GM12878 (cell line): ENCODE results near the gene PLET1. TPM values are rescaled to one million over a fixed set of nuclear protein-coding genes. Genes with fewer than 3 reads are reported as not detected.

ENCODE experiments used
- BCL3 ChIP-seq: IDR thresholded peaks from 2 replicates; pipeline ENCODE4 v1.6.1; 2011; ENCODE audit warnings: borderline replicate concordance, low read depth, mild to moderate bottlenecking, moderate library complexity, low read length; ENCODE audit not compliant: insufficient read depth, poor library complexity, severe bottlenecking
- CEBPZ ChIP-seq: fragments of 150-350 bp; IDR thresholded peaks from 2 replicates; pipeline ENCODE4 v1.6.1; 2016; ENCODE audit warnings: low read depth, low read length
- CHD4 ChIP-seq: fragments of 200-600 bp; sonication (generic); IDR thresholded peaks from 2 replicates; pipeline ENCODE4 v1.6.1; 2016; ENCODE audit warnings: mild to moderate bottlenecking
- DPF2 ChIP-seq: fragments of 450-650 bp; IDR thresholded peaks from 2 replicates; pipeline ENCODE4 v1.6.1; 2017; ENCODE audit warnings: mild to moderate bottlenecking
- EGR1 ChIP-seq, 2 experiments: IDR thresholded peaks; 1 replicate in 1 of 2; 2 replicates in 1 of 2; pipeline ENCODE4 v1.6.1; 2011 to 2012; ENCODE audit warnings: low read depth in 2 of 2, low read length in 2 of 2, borderline replicate concordance in 1 of 2, mild to moderate bottlenecking in 1 of 2, moderate library complexity in 1 of 2
- ELK1 ChIP-seq: IDR thresholded peaks from 2 replicates; pipeline ENCODE4 v1.6.1; 2012; ENCODE audit warnings: low read depth, low read length, improper control_type of control experiment
- FOXM1 ChIP-seq: IDR thresholded peaks from 2 replicates; pipeline ENCODE4 v1.6.1; 2012; ENCODE audit warnings: low read depth, mild to moderate bottlenecking, inconsistent platforms, low read length, moderate library complexity
- GABPA ChIP-seq: IDR thresholded peaks from 2 replicates; pipeline ENCODE4 v1.6.1; 2014; ENCODE audit warnings: antibody characterized with exemption, low read depth, mild to moderate bottlenecking, inconsistent platforms
- IRF5 ChIP-seq: fragments of 450-650 bp; IDR thresholded peaks from 2 replicates; pipeline ENCODE4 v1.6.1; 2017; ENCODE audit warnings: borderline replicate concordance
- MEF2A ChIP-seq: IDR thresholded peaks from 2 replicates; pipeline ENCODE4 v1.6.1; 2011; ENCODE audit warnings: low read depth, mild to moderate bottlenecking, low read length, moderate library complexity; ENCODE audit not compliant: insufficient read depth
- NR2C1 ChIP-seq: fragments of 450-650 bp; IDR thresholded peaks from 2 replicates; pipeline ENCODE4 v1.6.1; 2017; ENCODE audit warnings: antibody characterized with exemption, mild to moderate bottlenecking, moderate library complexity
- NRF1 ChIP-seq: conservative IDR thresholded peaks from 2 replicates; pipeline ENCODE4 v1.6.1; 2011; ENCODE audit warnings: mild to moderate bottlenecking, low read depth, low read length, improper control_type of control experiment
- RAD51 ChIP-seq: fragments of 450-650 bp; IDR thresholded peaks from 2 replicates; pipeline ENCODE4 v1.6.1; 2016; ENCODE audit warnings: moderate library complexity, mild to moderate bottlenecking, inconsistent platforms
- RBBP5 ChIP-seq: fragments of 200-600 bp; sonication (generic); conservative IDR thresholded peaks from 2 replicates; pipeline ENCODE4 v1.6.1; 2016
- SIX5 ChIP-seq: IDR thresholded peaks from 2 replicates; pipeline ENCODE4 v1.6.1; 2011; ENCODE audit warnings: mild to moderate bottlenecking, low read depth, low read length, moderate library complexity; ENCODE audit not compliant: severe bottlenecking
- SMC3 ChIP-seq: IDR thresholded peaks from 2 replicates; pipeline ENCODE4 v1.6.1; 2011; ENCODE audit warnings: low read length, improper control_type of control experiment, borderline replicate concordance
- SP1 ChIP-seq: IDR thresholded peaks from one replicate; pipeline ENCODE4 v1.6.1; 2011; ENCODE audit warnings: low read depth, low read length
- SPI1 ChIP-seq: IDR thresholded peaks from 2 replicates; pipeline ENCODE4 v1.6.1; 2011; ENCODE audit warnings: low read depth, mild to moderate bottlenecking, low read length, moderate library complexity, borderline replicate concordance; ENCODE audit not compliant: insufficient read depth
- SRF ChIP-seq, 2 experiments: IDR thresholded peaks; 2 replicates each; pipeline ENCODE4 v1.6.1; 2011; ENCODE audit warnings: low read depth in 2 of 2, low read length in 2 of 2, mild to moderate bottlenecking in 1 of 2, moderate library complexity in 1 of 2
- YY1 ChIP-seq: IDR thresholded peaks from 2 replicates; pipeline ENCODE4 v1.6.1; 2011; ENCODE audit warnings: low read depth, mild to moderate bottlenecking, low read length
- ZNF24 ChIP-seq: fragments of 450-650 bp; IDR thresholded peaks from 2 replicates; pipeline ENCODE4 v1.6.1; 2017; ENCODE audit warnings: antibody characterized with exemption, mild to moderate bottlenecking
- ZZZ3 ChIP-seq: IDR thresholded peaks from 2 replicates; pipeline ENCODE4 v1.6.1; 2011; ENCODE audit warnings: low read depth; ENCODE audit not compliant: control insufficient read depth, insufficient read length
- polyA plus RNA-seq, 11 experiments: library from polyadenylated mRNA; depleted of rRNA in 4 of 11; unstranded in 6 of 11; stranded (reverse) in 5 of 11; fragments of >200 nt; fragmentation: Nextera tagmentation in 4 of 11; fragmentation: Illumina TruSeq in 1 of 11; extraction: Ambion mirVana in 4 of 11; extraction: Trizol in 1 of 11; gene quantifications; 1 replicate in 1 of 11; 2 replicates in 10 of 11; pipeline versions ENCODE4 v1.2.1 to v1.2.3, GENCODE V29; 2011 to 2016; ENCODE audit warnings: inconsistent platforms in 2 of 11, missing spikeins in 2 of 11, low read depth in 1 of 11
- total RNA-seq, 4 experiments: library from RNA; depleted of rRNA in 3 of 4; stranded (reverse); fragments of >200 nt in 3 of 4; fragmentation: Illumina TruSeq in 1 of 4; extraction: Trizol in 1 of 4; gene quantifications; 2 replicates each; pipeline versions ENCODE4 v1.2.1 to v1.2.3, GENCODE V29; 2013 to 2021

Gene PLET1
- total and polyA plus RNA-seq, 10 of the 15 experiments (the other 5 are each of a cell fraction or from before 2014, with no cell fraction given) = not detected

- TF ChIP-seq CEBPZ (no peak), MEF2A (no peak), RAD51 (no peak), BCL3 (peak; percentile 35), RBBP5 (no peak), SP1 (no peak), NR2C1 (no peak), ZNF24 (no peak), CHD4 (no peak), GABPA (0 out of 2 replicates have a peak, but pooled peaks have one; percentile 17), SIX5 (no peak), NRF1 (peak; percentile 73), SRF (IDR thresholded peaks at IDR 0.05; ENCODE audit: low read depth in 2 of 2, low read length in 2 of 2) (peak; percentile 51 to 70; a peak in 2 of 4 replicates), SMC3 (no peak), ELK1 (peak; percentile 70; the same call in 1 of the 2 replicates), YY1 (0 out of 2 replicates have a peak, but pooled peaks have one; percentile 21), ZZZ3 (no peak), DPF2 (peak; percentile 78), SPI1 (peak; percentile 67), EGR1 (IDR thresholded peaks at IDR 0.05; ENCODE audit: borderline replicate concordance in 1 of 2, low read depth in 2 of 2, low read length in 2 of 2) (peak; percentile 49 to 51; a peak in 1 of 3 replicates), FOXM1 (no peak), IRF5 (no peak)
Measured at GRCh38 chr11:112226062-112226830, 34.4 kb downstream of the PLET1 start, which contains the start of gene PTS (continued).
